B cell (primary cell): ENCODE data around the gene PPP1R12A. TPM values are rescaled to one million over a fixed set of nuclear protein-coding genes. Genes with fewer than 3 reads are reported as not detected.

Experiments used
- ATAC-seq: fragments of 200-7000 bp; cut with Tn5 transposase; one replicate; pipeline ENCODE4 v1.10.0; 2021; ENCODE audit warnings: low read depth, mild to moderate bottlenecking, moderate number of reproducible peaks, moderate library complexity
- CTCF ChIA-PET: fragments of 350-600 bp; sonication (Branson Sonifier 250); formaldehyde crosslinking; loops from one replicate; lab custom pipeline; 2021; ENCODE audit warnings: antibody characterized with exemption, inconsistent platforms; lab: Charles Lee
- POLR2A ChIA-PET: fragments of 350-600 bp; sonication (Branson Sonifier 250); formaldehyde crosslinking; loops from one replicate; lab custom pipeline; 2021; ENCODE audit warnings: antibody characterized with exemption; lab: Charles Lee
- DNase-seq: peaks from one replicate; pipeline ENCODE4 v3.0.0; 2013
- H2AFZ ChIP-seq: 2 replicates; pipeline ENCODE4 v1.6.1; 2012; ENCODE audit warnings: mild to moderate bottlenecking, low read depth, low read length; ENCODE audit not compliant: insufficient read depth, poor library complexity, severe bottlenecking
- H3K27ac ChIP-seq, 2 donors: 1 replicate in 1 of 2; 2 replicates in 1 of 2; pipeline ENCODE4 v1.5.1; 2012 to 2013; ENCODE audit warnings: low read length in 2 of 2, mild to moderate bottlenecking in 2 of 2, moderate library complexity in 1 of 2
- H3K27me3 ChIP-seq, 4 experiments: fragments of 200-600 bp in 1 of 4; sonication (generic) in 1 of 4; replicated peaks in 1 of 4; 1 replicate in 2 of 4; 2 replicates in 2 of 4; pipeline versions ENCODE4 v1.6.1 to v1.7.0; 2013 to 2016; ENCODE audit warnings: low read length in 3 of 4, mild to moderate bottlenecking in 2 of 4, mixed read lengths in 1 of 4, moderate library complexity in 1 of 4; ENCODE audit not compliant: insufficient read depth in 4 of 4, control insufficient read depth in 3 of 4; ENCODE audit errors: control extremely low read depth in 1 of 4
- H3K36me3 ChIP-seq, 2 experiments: replicated peaks in 1 of 2; 1 replicate in 1 of 2; 2 replicates in 1 of 2; pipeline versions ENCODE4 v1.6.1 to v1.7.1; 2013; ENCODE audit warnings: low read length in 1 of 2; ENCODE audit not compliant: insufficient read depth in 2 of 2, control insufficient read depth in 1 of 2; ENCODE audit errors: control extremely low read depth in 1 of 2, extremely low read depth in 1 of 2
- H3K4me1 ChIP-seq, 2 donors: fragments of 200-600 bp in 1 of 2; sonication (generic) in 1 of 2; 1 replicate in 1 of 2; 2 replicates in 1 of 2; pipeline versions ENCODE4 v1.5.1 to v1.6.1; 2013 to 2017; ENCODE audit warnings: low read length in 2 of 2; ENCODE audit not compliant: control insufficient read depth in 2 of 2, insufficient read depth in 2 of 2
- H3K4me2 ChIP-seq: replicated peaks from 2 replicates; pipeline ENCODE3; 2012; ENCODE audit warnings: mild to moderate bottlenecking, low read depth, low read length; ENCODE audit not compliant: poor library complexity, severe bottlenecking
- H3K4me3 ChIP-seq, 5 experiments: fragments of 200-600 bp in 1 of 5; sonication (generic) in 1 of 5; 1 replicate in 3 of 5; 2 replicates in 2 of 5; pipeline versions ENCODE4 v1.5.1 to v1.7.0; 2011 to 2016; ENCODE audit warnings: low read length in 4 of 5, mild to moderate bottlenecking in 4 of 5, low read depth in 2 of 5, control low read depth in 1 of 5, moderate library complexity in 1 of 5; ENCODE audit not compliant: insufficient read depth in 1 of 5; ENCODE audit errors: control extremely low read depth in 1 of 5, extremely low read depth in 1 of 5
- H3K79me2 ChIP-seq: fragments of 200-600 bp; sonication (generic); one replicate; pipeline ENCODE4 v1.6.0; 2016; ENCODE audit warnings: low read length; ENCODE audit not compliant: control insufficient read depth, insufficient read depth
- H3K9ac ChIP-seq: fragments of 200-600 bp; sonication (generic); 2 replicates; pipeline ENCODE4 v1.6.1; 2017; ENCODE audit warnings: mild to moderate bottlenecking, low read length, moderate library complexity
- H3K9me3 ChIP-seq, 3 donors: one replicate each; pipeline versions ENCODE4 v1.6.1 to v1.7.1; 2013; ENCODE audit warnings: low read length in 2 of 3; ENCODE audit not compliant: control insufficient read depth in 2 of 3, insufficient read depth in 1 of 3; ENCODE audit errors: control extremely low read depth in 1 of 3
- H4K20me1 ChIP-seq: 2 replicates; pipeline ENCODE4 v1.6.0; 2012; ENCODE audit warnings: mild to moderate bottlenecking, low read length; ENCODE audit not compliant: insufficient read depth, control insufficient read depth, poor library complexity, severe bottlenecking
- H3K27ac Mint-ChIP-seq: one replicate; pipeline ENCODE4 v1.8.0; 2021; ENCODE audit warnings: mixed read lengths
- H3K27me3 Mint-ChIP-seq: one replicate; pipeline ENCODE4 v1.8.0; 2021; ENCODE audit warnings: mixed read lengths
- H3K4me1 Mint-ChIP-seq: one replicate; pipeline ENCODE4 v1.8.0; 2021; ENCODE audit warnings: mixed read lengths
- H3K4me3 Mint-ChIP-seq: one replicate; pipeline ENCODE4 v1.8.0; 2021; ENCODE audit warnings: mixed read lengths
- H3K9me3 Mint-ChIP-seq: one replicate; pipeline ENCODE4 v1.8.0; 2022; ENCODE audit warnings: mixed read lengths; ENCODE audit not compliant: insufficient read depth
- EZH2 ChIP-seq: IDR thresholded peaks from 2 replicates; pipeline ENCODE4 v1.6.1; 2012; ENCODE audit warnings: borderline replicate concordance, low read depth, mild to moderate bottlenecking, moderate library complexity, low read length; ENCODE audit not compliant: insufficient read depth, poor library complexity, severe bottlenecking
- WGBS: methylation state at CpG from one replicate; pipeline ENCODE4 v1.1.5; 2013; ENCODE audit warnings: missing lambda C conversion rate; ENCODE audit not compliant: insufficient coverage; 5-methylcytosine and 5-hydroxymethylcytosine counted together
- intact Hi-C: fragments of 100-400 bp; cut with micrococcal nuclease; formaldehyde crosslinking; loops from one replicate; pipeline ENCODE4 v1.10.0; 2022
- polyA plus RNA-seq: library from polyadenylated mRNA; depleted of rRNA; stranded (reverse); fragments of >200 nt; gene quantifications from 2 replicates; pipeline ENCODE4 v1.2.3, GENCODE V29; 2012
- total RNA-seq, 2 donors: library from RNA; stranded (reverse); fragments of 120-200 nt in 1 of 2; gene quantifications; 1 replicate in 1 of 2; 2 replicates in 1 of 2; pipeline versions ENCODE4 v1.2.3 to v1.2.4, GENCODE V29; 2013 to 2022
- TF ChIP-seq, protein P1 (sequence below): fragments of 200-600 bp; IDR thresholded peaks from one replicate; pipeline ENCODE4 v1.8.0; 2022; ENCODE audit warnings: antibody characterized with exemption, mild to moderate bottlenecking

The PPP1R12A gene
- total and polyA plus RNA-seq, 2 donors (not counting 1 experiment from before 2014, with no cell fraction given), result 18.3 to 110 TPM

DNA sequence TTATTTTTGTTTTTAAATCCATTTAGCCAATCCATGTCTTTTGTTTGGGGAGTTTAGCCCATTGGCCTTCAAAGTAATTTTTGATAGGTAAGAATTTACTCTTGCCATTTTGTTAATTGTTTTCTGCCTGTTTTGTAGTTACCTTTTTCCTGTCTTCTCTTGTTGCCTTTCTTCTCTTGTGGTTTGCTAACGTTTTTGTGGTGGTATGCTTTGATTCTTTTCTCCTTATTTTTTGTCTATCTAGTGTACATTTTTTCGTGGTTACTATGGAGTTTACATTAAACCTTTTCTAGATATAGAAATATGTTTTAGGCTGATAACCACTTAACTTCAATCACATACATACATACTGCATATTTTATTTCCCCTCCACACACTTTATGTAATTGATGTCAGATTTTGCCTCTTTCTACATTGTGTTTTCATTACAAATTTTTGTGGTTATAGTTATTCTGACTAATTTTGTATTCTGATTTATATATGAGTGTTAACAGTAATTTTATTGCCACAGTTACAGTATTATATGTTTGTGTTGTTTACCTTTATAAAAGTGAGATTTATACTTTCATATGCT lies 19.2 kb upstream of the PPP1R12A start:
- Histone ChIP-seq H3K27ac (no peak overlapping the region), H3K79me2 (no peaks in the 10 kb centered on the region), H2AFZ (no peak overlapping the region), H3K36me3 (no peaks in the 10 kb centered on the region), H3K27me3 (peaks cover 0 to 9% (median 3%) of the 10 kb centered on the region in 4 experiments), H3K9ac (no peak overlapping the region), H3K4me3 (no peak overlapping the region), H3K4me2 (no peak overlapping the region), H3K4me1 (no peaks in the 10 kb centered on the region), H4K20me1 (no peaks in the 10 kb centered on the region), H3K9me3 (peaks cover 0 to 10% (median 7%) of the 10 kb centered on the region in 3 donors)
- CTCF ChIA-PET, result no interaction called here
- WGBS, result no CpG with 5 or more reads among the region's 2 CpGs
- intact Hi-C loops, result no loop called here
- POLR2A ChIA-PET, result no interaction called here
- Mint-ChIP-seq H3K4me3 (no peak overlapping the region), H3K4me1 (no peaks in the 10 kb centered on the region), H3K9me3 (peaks cover 3% of the 10 kb centered on the region), H3K27me3 (peaks cover 31% of the 10 kb centered on the region), H3K27ac (no peak overlapping the region)
- ATAC-seq (no peak), DNase-seq (no peak)
- TF ChIP-seq EZH2, result no peak
- TF ChIP-seq, protein P1, sequence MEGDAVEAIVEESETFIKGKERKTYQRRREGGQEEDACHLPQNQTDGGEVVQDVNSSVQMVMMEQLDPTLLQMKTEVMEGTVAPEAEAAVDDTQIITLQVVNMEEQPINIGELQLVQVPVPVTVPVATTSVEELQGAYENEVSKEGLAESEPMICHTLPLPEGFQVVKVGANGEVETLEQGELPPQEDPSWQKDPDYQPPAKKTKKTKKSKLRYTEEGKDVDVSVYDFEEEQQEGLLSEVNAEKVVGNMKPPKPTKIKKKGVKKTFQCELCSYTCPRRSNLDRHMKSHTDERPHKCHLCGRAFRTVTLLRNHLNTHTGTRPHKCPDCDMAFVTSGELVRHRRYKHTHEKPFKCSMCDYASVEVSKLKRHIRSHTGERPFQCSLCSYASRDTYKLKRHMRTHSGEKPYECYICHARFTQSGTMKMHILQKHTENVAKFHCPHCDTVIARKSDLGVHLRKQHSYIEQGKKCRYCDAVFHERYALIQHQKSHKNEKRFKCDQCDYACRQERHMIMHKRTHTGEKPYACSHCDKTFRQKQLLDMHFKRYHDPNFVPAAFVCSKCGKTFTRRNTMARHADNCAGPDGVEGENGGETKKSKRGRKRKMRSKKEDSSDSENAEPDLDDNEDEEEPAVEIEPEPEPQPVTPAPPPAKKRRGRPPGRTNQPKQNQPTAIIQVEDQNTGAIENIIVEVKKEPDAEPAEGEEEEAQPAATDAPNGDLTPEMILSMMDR, result no peak

DNA sequence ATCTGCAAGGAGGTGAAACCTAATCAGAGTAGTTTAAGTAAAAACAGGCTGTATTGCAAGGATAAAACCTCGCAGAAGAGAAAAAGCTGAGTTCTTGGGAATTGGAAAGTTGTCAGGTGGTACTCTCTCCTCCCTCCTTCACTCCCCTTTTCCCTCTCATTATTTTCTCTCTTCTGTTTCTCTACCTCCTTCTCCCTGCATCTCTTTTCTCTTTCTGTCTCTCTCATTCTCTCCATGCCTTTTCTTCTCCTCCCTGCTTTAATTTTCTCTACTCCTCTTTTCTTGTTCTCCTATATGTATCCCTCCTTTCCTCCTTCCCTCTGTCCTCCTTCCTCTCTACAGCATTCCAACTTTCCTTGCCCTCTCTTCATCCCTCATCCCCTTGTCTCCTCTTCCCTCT lies 14.2 kb upstream of the PPP1R12A start:
- intact Hi-C loops, result no loop called here
- CTCF ChIA-PET, result interaction anchor here (0.7 kb wide), 1 partner anchor 43 kb away, joined by 6 read pairs; no protein-coding TSS in a partner anchor
- TF ChIP-seq EZH2, result no peak
- TF ChIP-seq, protein P1, result no peak
- Histone ChIP-seq H2AFZ (no peak overlapping the region), H3K4me2 (no peak overlapping the region), H3K79me2 (no peaks in the 10 kb centered on the region), H3K27ac (no peak overlapping the region), H4K20me1 (no peaks in the 10 kb centered on the region), H3K4me3 (no peak overlapping the region), H3K9ac (no peak overlapping the region), H3K9me3 (no peaks in the 10 kb centered on the region), H3K4me1 (no peaks in the 10 kb centered on the region), H3K27me3 (no peaks in the 10 kb centered on the region), H3K36me3 (no peaks in the 10 kb centered on the region)
- Mint-ChIP-seq H3K27ac (no peak overlapping the region), H3K27me3 (peaks cover 31% of the 10 kb centered on the region), H3K4me1 (no peaks in the 10 kb centered on the region), H3K4me3 (no peak overlapping the region), H3K9me3 (no peaks in the 10 kb centered on the region)
- no peak for ATAC-seq
- no peak for DNase-seq
- WGBS, result no CpG with 5 or more reads among the region's 1 CpG
- POLR2A ChIA-PET, result no interaction called here
